ENCODE data around the gene URI1.

Gene URI1

GRCh38 chr19:30061223-30062064 lies 119.4 kb downstream of the URI1 start:
- no peak for DNase-seq

GRCh38 chr19:30062065-30062906 lies 120.2 kb downstream of the URI1 start:
- no peak for DNase-seq

GRCh38 chr19:30062907-30063649 lies 121.0 kb downstream of the URI1 start:
- DNase-seq = no peak

GRCh38 chr19:30063650-30064347 lies 121.8 kb downstream of the URI1 start:
- no peak for DNase-seq

GRCh38 chr19:30064348-30064699 lies 122.3 kb downstream of the URI1 start:
- DNase-seq = no peak

GRCh38 chr19:30064771-30065494 lies 122.9 kb downstream of the URI1 start:
- DNase-seq = no peak

- no peak for DNase-seq
These were observed 123.9 kb downstream of the URI1 start for GRCh38 chr19:30065680-30066606.

Data from KG1 (cell line).